ENCODE results near the gene GIN1. TPM values are rescaled to one million over a fixed set of nuclear protein-coding genes. Genes with fewer than 3 reads are reported as not detected.

The GIN1 gene, protein sequence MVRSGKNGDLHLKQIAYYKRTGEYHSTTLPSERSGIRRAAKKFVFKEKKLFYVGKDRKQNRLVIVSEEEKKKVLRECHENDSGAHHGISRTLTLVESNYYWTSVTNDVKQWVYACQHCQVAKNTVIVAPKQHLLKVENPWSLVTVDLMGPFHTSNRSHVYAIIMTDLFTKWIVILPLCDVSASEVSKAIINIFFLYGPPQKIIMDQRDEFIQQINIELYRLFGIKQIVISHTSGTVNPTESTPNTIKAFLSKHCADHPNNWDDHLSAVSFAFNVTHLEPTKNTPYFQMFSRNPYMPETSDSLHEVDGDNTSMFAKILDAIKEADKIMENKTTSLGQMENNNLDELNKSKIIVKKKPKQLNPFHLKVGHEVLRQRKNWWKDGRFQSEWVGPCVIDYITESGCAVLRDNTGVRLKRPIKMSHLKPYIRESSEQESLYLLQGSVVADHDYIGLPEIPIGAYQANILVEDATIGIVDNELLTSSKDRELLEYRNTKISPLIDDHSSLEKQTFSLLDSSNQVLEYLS
- total RNA-seq = 10 to 100 TPM in 3 of 4 donors, 1 to 10 TPM in 1; 9.4 to 12.5 (median 11.8) TPM
- polyA plus RNA-seq = 10 to 100 TPM in 1 of 3 donors, 1 to 10 TPM in 2; 7.8 to 12.1 (median 8.9) TPM
- long read RNA-seq, donor 1, partial matches to known transcripts = 0 of 4 reads
- long read RNA-seq, donor 1, other reads (novel, unspliced or antisense) = 1 of 4 reads
- long read RNA-seq, donor 2, transcript GIN1-201 (8 exons, 3,229 nt) = major isoform, 7 of 18 reads
- long read RNA-seq, donor 2, partial matches to known transcripts = 1 of 18 reads
- long read RNA-seq, donor 2, other reads (novel, unspliced or antisense) = 6 of 18 reads

DNA sequence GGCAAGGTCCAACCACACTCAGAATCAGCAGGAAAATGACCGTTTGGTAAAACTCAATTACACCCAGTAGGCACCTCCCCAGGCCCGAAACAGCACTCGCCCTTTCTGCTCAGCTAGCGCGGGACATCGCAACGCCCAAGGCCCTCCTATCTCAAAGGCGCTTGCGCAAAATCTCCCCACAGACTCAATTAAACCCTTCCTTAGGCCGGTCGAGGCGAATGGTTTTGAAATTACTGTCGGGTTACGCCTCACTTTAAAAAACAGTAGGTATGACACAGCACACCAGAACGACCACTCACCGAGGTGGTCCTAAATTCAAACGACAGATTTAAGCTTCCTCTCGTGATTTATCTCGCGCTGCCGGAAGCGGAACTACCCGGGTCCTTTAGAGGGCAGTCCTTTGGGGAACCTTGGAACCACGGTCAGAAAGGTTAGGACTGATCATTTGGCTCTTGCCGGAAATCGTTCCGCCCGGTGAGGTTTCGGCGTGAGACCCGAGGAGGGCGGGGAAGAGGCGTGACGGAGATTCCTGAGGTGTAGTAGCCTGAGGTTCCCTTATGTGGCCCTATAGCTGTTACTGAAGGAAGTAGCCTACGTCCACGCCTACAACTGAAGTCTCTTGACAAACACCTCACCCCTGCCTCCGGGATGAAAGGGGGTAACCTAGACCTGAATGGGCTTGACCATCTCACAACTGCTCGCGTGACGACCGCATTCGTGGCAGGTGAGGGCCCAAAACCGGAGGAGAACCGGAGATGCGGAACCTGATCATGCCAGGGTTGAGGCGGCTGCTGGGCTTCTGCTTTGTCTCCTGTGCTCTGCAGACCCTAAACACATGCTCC, at the start of gene GIN1, which contains the start of gene PPIP5K2:
Gene GIN1 (minus strand): TSS at position 374 of the 842 bp plus-strand sequence. CDS start 11,431 bp downstream, outside the sequence.
Gene PPIP5K2 (plus strand): TSS at position 537 of the 842 bp plus-strand sequence. CDS start 9,289 bp downstream, outside the sequence.
- DNase-seq = peak; percentile 95 to 97
- WGBS, 3 donors = 0% methylated on average over 46 of the region's 46 CpGs
- intact Hi-C loops (cut with DNase I) = loop anchor here in 1 of 2 donors (10.0 kb wide), 1 partner anchor 365 kb away; the partner anchor contains the start of gene PAM

GRCh38 chr5:103166706-103167105, 46.8 kb upstream of the GIN1 start:
- H3K4me1 ChIP-seq = no peaks in the 10 kb centered on the region
- TF ChIP-seq, protein P1, sequence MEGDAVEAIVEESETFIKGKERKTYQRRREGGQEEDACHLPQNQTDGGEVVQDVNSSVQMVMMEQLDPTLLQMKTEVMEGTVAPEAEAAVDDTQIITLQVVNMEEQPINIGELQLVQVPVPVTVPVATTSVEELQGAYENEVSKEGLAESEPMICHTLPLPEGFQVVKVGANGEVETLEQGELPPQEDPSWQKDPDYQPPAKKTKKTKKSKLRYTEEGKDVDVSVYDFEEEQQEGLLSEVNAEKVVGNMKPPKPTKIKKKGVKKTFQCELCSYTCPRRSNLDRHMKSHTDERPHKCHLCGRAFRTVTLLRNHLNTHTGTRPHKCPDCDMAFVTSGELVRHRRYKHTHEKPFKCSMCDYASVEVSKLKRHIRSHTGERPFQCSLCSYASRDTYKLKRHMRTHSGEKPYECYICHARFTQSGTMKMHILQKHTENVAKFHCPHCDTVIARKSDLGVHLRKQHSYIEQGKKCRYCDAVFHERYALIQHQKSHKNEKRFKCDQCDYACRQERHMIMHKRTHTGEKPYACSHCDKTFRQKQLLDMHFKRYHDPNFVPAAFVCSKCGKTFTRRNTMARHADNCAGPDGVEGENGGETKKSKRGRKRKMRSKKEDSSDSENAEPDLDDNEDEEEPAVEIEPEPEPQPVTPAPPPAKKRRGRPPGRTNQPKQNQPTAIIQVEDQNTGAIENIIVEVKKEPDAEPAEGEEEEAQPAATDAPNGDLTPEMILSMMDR (IDR thresholded peaks at IDR 0.05) = no peak
- peaks cover 0 to 37% of the 10 kb centered on the region in 2 donors for H3K36me3 ChIP-seq (ENCODE audit: insufficient read depth in 1 of 2, low read depth in 1 of 2)
- H3K27ac ChIP-seq = no peak overlapping the region
- no peak overlapping the region for H3K4me3 ChIP-seq
- no peak for ATAC-seq
- DNase-seq = no peak
- intact Hi-C loops (cut with DNase I) = no loop called here
- no peaks in the 10 kb centered on the region for H3K9me3 ChIP-seq
- H3K27me3 ChIP-seq (ENCODE audit: insufficient read depth in 3 of 3, low read length in 2 of 3) = no peaks in the 10 kb centered on the region

More for the DNA sequence above, at the start of gene GIN1, which contains the start of gene PPIP5K2:
- Histone ChIP-seq H3K4me3 (peak within 1 kb of the TSS; percentile 89), H3K4me1 (peaks cover 38% of the 10 kb centered on the region), H3K9me3 (no peaks in the 10 kb centered on the region), H3K27me3 (ENCODE audit: insufficient read depth in 3 of 3, low read length in 2 of 3) (no peaks in the 10 kb centered on the region), H3K27ac (peak within 1 kb of the TSS; percentile 92), H3K36me3 (ENCODE audit: insufficient read depth in 1 of 2, low read depth in 1 of 2) (no peaks in the 10 kb centered on the region)
- TF ChIP-seq, protein P1 (IDR thresholded peaks at IDR 0.05) = no peak
- ATAC-seq = peak; percentile 98 to 100 (median 99)

DNA sequence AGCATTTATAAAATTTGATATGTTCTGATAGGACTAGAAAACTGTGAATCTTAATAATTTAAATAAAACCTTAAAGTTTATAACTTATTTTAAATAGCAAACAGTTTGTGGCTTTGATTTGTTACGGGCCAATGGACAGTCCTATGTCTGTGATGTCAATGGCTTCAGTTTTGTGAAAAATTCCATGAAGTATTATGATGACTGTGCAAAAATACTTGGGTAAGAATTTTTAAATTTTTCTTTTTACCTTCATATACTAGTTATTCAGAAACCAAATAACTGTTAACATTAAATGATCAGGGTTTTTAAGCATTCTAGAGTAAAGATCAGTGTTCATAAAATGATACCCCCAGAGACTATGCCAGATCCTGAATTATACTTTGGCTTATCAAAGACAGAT, 31.2 kb upstream of the GIN1 start:
- no peak overlapping the region for H3K4me3 ChIP-seq
- intact Hi-C loops (cut with DNase I) = no loop called here
- no peaks in the 10 kb centered on the region for H3K4me1 ChIP-seq
- TF ChIP-seq, protein P1 (IDR thresholded peaks at IDR 0.05) = no peak
- H3K27me3 ChIP-seq (ENCODE audit: insufficient read depth in 3 of 3, low read length in 2 of 3) = no peaks in the 10 kb centered on the region
- H3K36me3 ChIP-seq (ENCODE audit: insufficient read depth in 1 of 2, low read depth in 1 of 2) = peaks cover 0 to 79% of the 10 kb centered on the region in 2 donors
- DNase-seq (no peak), ATAC-seq (no peak)
- WGBS, 3 donors = 97 to 98% (median 97%) methylated on average over 1 of the region's 1 CpG
- no peak overlapping the region for H3K27ac ChIP-seq
- H3K9me3 ChIP-seq = no peaks in the 10 kb centered on the region

DNA sequence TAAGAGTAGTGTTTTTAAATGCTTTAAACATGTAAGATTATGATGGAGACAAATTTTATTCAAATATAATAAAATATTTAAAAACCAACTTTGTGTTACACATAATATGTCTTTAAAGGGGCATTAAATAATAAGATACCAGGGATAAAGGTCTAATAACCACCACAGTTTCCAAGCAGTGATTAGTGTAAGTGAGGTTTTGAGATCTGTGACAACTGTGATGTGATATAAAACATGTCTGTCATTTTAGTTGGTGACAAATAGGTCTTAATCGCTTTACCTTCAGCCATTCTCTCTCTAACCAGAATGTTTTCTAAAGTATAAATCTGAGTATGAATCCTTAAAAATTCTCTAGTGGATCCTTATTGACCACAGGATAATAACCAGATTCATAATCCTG, 28.3 kb upstream of the GIN1 start:
- DNase-seq (no peak), ATAC-seq (no peak)
- peaks cover 0 to 52% of the 10 kb centered on the region in 2 donors for H3K36me3 ChIP-seq (ENCODE audit: insufficient read depth in 1 of 2, low read depth in 1 of 2)
- no peak overlapping the region for H3K27ac ChIP-seq
- no peak overlapping the region for H3K4me3 ChIP-seq
- TF ChIP-seq, protein P1 (IDR thresholded peaks at IDR 0.05) = no peak
- 92 to 100% (median 97%) methylated on average over 1 of the region's 1 CpG for WGBS, 3 donors
- no peaks in the 10 kb centered on the region for H3K9me3 ChIP-seq
- intact Hi-C loops (cut with DNase I) = no loop called here
- H3K27me3 ChIP-seq (ENCODE audit: insufficient read depth in 3 of 3, low read length in 2 of 3) = no peaks in the 10 kb centered on the region
- H3K4me1 ChIP-seq = no peaks in the 10 kb centered on the region

Data from psoas muscle (tissue), 8 donors.